DND-41 (cell line): ENCODE results near the gene MCC.

Experiments used
- ATAC-seq: fragments of 200-7000 bp; cut with Tn5 transposase; 3 replicates; pipeline ENCODE4 v1.9.1; 2021; ENCODE audit warnings: low read depth; ENCODE audit not compliant: insufficient read depth
- DNase-seq: peaks from one replicate; pipeline ENCODE4 v3.0.0-alpha.2; 2020
- H2AFZ ChIP-seq: 2 replicates; pipeline ENCODE4 v1.6.0; 2012; ENCODE audit warnings: low read depth, low read length
- H3K27ac ChIP-seq: 2 replicates; pipeline ENCODE4 v1.5.1; 2012; ENCODE audit warnings: low read length, inconsistent platforms
- H3K27me3 ChIP-seq: fragments of 200-600 bp; sonication (generic); 2 replicates; pipeline ENCODE4 v1.6.0; 2012; ENCODE audit warnings: low read length, mild to moderate bottlenecking, inconsistent platforms; ENCODE audit not compliant: insufficient read depth, poor library complexity
- H3K36me3 ChIP-seq: 2 replicates; pipeline ENCODE4 v1.5.1; 2012; ENCODE audit warnings: low read length, inconsistent platforms; ENCODE audit not compliant: insufficient read depth
- H3K4me1 ChIP-seq: 2 replicates; pipeline ENCODE4 v1.5.1; 2012; ENCODE audit warnings: mild to moderate bottlenecking, low read length; ENCODE audit not compliant: insufficient read depth
- H3K4me2 ChIP-seq: 2 replicates; pipeline ENCODE4 v1.6.0; 2012; ENCODE audit warnings: mild to moderate bottlenecking, moderate library complexity, low read length, inconsistent platforms; ENCODE audit not compliant: insufficient read depth
- H3K4me3 ChIP-seq, 2 experiments: fragments of 200-600 bp in 1 of 2; shearing (Covaris generic) in 1 of 2; 2 replicates each; pipeline ENCODE4 v1.5.1; 2012 to 2016; ENCODE audit warnings: inconsistent platforms in 2 of 2, low read length in 2 of 2, mild to moderate bottlenecking in 2 of 2, low read depth in 1 of 2, moderate library complexity in 1 of 2
- H3K79me2 ChIP-seq: 2 replicates; pipeline ENCODE4 v1.6.0; 2012; ENCODE audit warnings: low read length, inconsistent platforms; ENCODE audit not compliant: insufficient read depth
- H3K9ac ChIP-seq: 2 replicates; pipeline ENCODE4 v1.6.0; 2012; ENCODE audit warnings: low read depth, mild to moderate bottlenecking, inconsistent platforms, low read length, moderate library complexity
- H3K9me3 ChIP-seq: 2 replicates; pipeline ENCODE4 v1.5.1; 2012; ENCODE audit warnings: low read length, moderate library complexity, mild to moderate bottlenecking, inconsistent platforms; ENCODE audit not compliant: insufficient read depth, severe bottlenecking
- H4K20me1 ChIP-seq: 2 replicates; pipeline ENCODE4 v1.6.0; 2012; ENCODE audit warnings: low read length; ENCODE audit not compliant: insufficient read depth
- EZH2 ChIP-seq: IDR thresholded peaks from 3 replicates; pipeline ENCODE4 v1.6.1; 2012; ENCODE audit warnings: borderline replicate concordance, low read depth, mild to moderate bottlenecking, moderate library complexity, low read length, inconsistent platforms; ENCODE audit not compliant: severe bottlenecking
- TF ChIP-seq, protein P1 (sequence below): IDR thresholded peaks from 2 replicates; pipeline ENCODE4 v1.5.1; 2012; ENCODE audit warnings: borderline replicate concordance, low read length, moderate library complexity, mild to moderate bottlenecking; ENCODE audit not compliant: poor library complexity, severe bottlenecking; ENCODE audit errors: extremely low read depth

Gene MCC

DNA sequence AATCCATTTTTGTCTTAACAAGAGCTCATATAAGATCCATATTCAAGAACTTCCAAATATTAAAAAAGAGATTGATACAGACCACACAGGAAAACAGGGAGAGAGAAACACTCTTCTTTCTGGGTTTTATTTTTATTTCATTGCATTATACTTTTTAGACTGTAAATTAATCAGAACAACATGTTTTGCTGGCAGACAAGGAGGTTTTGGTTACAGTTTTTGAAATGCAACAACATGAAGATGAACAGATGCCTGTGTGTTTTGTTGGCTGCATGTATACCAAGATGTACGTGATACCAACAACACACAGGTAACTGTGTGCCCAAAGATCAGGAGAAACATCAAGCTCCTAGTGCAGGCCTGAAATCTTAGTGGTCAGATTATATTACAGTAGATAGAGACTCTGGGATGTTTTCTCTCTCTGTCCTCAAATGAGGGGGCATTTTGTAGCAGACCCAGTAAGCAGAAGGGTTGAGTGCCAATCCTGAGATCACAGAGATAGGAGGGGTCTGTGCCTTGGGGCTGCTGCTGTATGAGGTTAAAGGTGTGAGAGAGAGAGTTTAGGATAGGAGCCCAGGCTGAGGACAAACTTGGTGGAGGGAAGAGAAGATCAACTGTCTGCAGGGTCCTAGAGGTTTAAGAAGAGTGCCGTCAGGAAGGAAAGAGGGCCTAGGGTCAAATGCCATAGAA, 359.5 kb downstream of the MCC start:
- H3K79me2 ChIP-seq, result no peaks in the 10 kb centered on the region

GRCh38 chr5:113128082-113128481, 360.2 kb downstream of the MCC start:
- Histone ChIP-seq H3K27me3 (no peaks in the 10 kb centered on the region), H3K27ac (no peak overlapping the region), H3K4me1 (no peaks in the 10 kb centered on the region), H3K9ac (no peak overlapping the region), H3K9me3 (no peaks in the 10 kb centered on the region), H3K4me3 (no peak overlapping the region), H3K4me2 (no peak overlapping the region), H3K79me2 (no peaks in the 10 kb centered on the region), H4K20me1 (no peaks in the 10 kb centered on the region), H3K36me3 (no peaks in the 10 kb centered on the region), H2AFZ (no peak overlapping the region)
- TF ChIP-seq, protein P1, sequence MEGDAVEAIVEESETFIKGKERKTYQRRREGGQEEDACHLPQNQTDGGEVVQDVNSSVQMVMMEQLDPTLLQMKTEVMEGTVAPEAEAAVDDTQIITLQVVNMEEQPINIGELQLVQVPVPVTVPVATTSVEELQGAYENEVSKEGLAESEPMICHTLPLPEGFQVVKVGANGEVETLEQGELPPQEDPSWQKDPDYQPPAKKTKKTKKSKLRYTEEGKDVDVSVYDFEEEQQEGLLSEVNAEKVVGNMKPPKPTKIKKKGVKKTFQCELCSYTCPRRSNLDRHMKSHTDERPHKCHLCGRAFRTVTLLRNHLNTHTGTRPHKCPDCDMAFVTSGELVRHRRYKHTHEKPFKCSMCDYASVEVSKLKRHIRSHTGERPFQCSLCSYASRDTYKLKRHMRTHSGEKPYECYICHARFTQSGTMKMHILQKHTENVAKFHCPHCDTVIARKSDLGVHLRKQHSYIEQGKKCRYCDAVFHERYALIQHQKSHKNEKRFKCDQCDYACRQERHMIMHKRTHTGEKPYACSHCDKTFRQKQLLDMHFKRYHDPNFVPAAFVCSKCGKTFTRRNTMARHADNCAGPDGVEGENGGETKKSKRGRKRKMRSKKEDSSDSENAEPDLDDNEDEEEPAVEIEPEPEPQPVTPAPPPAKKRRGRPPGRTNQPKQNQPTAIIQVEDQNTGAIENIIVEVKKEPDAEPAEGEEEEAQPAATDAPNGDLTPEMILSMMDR, result no peak
- TF ChIP-seq EZH2, result no peak
- no peak for ATAC-seq
- no peak for DNase-seq

More for the DNA sequence above, 359.5 kb downstream of the MCC start:
- no peaks in the 10 kb centered on the region for H3K27me3 ChIP-seq
- no peak overlapping the region for H2AFZ ChIP-seq
- H3K4me2 ChIP-seq, result no peak overlapping the region
- no peak overlapping the region for H3K4me3 ChIP-seq
- H3K27ac ChIP-seq, result no peak overlapping the region
- ATAC-seq, result no peak
- TF ChIP-seq, protein P1, result no peak
- no peak for TF ChIP-seq EZH2
- no peaks in the 10 kb centered on the region for H3K36me3 ChIP-seq
- no peak overlapping the region for H3K9ac ChIP-seq
- H3K4me1 ChIP-seq, result no peaks in the 10 kb centered on the region
- DNase-seq, result no peak
- no peaks in the 10 kb centered on the region for H3K9me3 ChIP-seq
- no peaks in the 10 kb centered on the region for H4K20me1 ChIP-seq

GRCh38 chr5:113127021-113127420, 361.2 kb downstream of the MCC start:
- H3K4me2 ChIP-seq, result no peak overlapping the region
- no peaks in the 10 kb centered on the region for H3K27me3 ChIP-seq
- no peak overlapping the region for H3K4me3 ChIP-seq
- no peaks in the 10 kb centered on the region for H4K20me1 ChIP-seq
- H2AFZ ChIP-seq, result no peak overlapping the region
- H3K79me2 ChIP-seq, result no peaks in the 10 kb centered on the region
- no peak overlapping the region for H3K9ac ChIP-seq
- DNase-seq, result no peak
- ATAC-seq, result no peak
- H3K36me3 ChIP-seq, result no peaks in the 10 kb centered on the region
- no peaks in the 10 kb centered on the region for H3K4me1 ChIP-seq
- no peak overlapping the region for H3K27ac ChIP-seq
- H3K9me3 ChIP-seq, result no peaks in the 10 kb centered on the region
- no peak for TF ChIP-seq EZH2
- TF ChIP-seq, protein P1, result no peak

- no peak overlapping the region for H3K9ac ChIP-seq
- H3K36me3 ChIP-seq, result no peaks in the 10 kb centered on the region
- H3K4me3 ChIP-seq, result no peak overlapping the region
- H3K4me2 ChIP-seq, result no peak overlapping the region
- no peak overlapping the region for H2AFZ ChIP-seq
- no peaks in the 10 kb centered on the region for H4K20me1 ChIP-seq
- TF ChIP-seq, protein P1, result no peak
- no peak for TF ChIP-seq EZH2
- no peaks in the 10 kb centered on the region for H3K9me3 ChIP-seq
- H3K27me3 ChIP-seq, result no peaks in the 10 kb centered on the region
- no peaks in the 10 kb centered on the region for H3K79me2 ChIP-seq
- ATAC-seq, result no peak
- no peak for DNase-seq
- no peak overlapping the region for H3K27ac ChIP-seq
- H3K4me1 ChIP-seq, result no peaks in the 10 kb centered on the region
Observed at GRCh38 chr5:113125371-113125770, 362.9 kb downstream of the MCC start.
